NCI-H187 (cell line): ENCODE results near the gene MAB21L3.
A peak's percentile ranks its signal among the peaks of the same experiment; 100 is the strongest.

ENCODE experiments used
- DNase-seq, 2 experiments: peaks; one replicate each; lab custom pipeline; 2025; lab: John Stamatoyannopoulos, UW

Gene MAB21L3

DNA sequence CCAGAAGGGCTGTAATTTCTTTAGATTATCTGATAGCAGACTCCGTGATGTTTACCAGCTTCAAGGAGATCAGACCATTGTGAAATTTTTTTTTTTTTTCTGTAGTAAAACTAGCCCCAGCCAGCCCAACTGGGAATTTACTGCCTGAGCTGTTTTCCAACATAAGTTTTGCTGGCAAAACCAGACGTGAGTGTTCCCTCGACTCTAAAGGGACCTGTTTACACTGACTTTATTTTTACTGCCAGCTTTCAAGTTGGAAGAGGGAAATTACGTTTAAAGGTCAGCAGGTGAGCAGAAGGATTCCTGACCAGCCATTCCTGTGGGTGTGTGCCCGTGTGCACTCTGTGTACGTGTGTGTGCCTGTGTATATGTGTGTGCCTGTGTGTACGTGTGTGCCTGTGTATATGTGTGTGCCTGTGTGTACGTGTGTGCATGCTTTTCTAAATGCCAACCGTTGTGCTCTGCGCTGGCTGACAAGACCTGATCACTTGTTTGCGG, 374 bp downstream of the MAB21L3 start:
- no peak for DNase-seq

DNA sequence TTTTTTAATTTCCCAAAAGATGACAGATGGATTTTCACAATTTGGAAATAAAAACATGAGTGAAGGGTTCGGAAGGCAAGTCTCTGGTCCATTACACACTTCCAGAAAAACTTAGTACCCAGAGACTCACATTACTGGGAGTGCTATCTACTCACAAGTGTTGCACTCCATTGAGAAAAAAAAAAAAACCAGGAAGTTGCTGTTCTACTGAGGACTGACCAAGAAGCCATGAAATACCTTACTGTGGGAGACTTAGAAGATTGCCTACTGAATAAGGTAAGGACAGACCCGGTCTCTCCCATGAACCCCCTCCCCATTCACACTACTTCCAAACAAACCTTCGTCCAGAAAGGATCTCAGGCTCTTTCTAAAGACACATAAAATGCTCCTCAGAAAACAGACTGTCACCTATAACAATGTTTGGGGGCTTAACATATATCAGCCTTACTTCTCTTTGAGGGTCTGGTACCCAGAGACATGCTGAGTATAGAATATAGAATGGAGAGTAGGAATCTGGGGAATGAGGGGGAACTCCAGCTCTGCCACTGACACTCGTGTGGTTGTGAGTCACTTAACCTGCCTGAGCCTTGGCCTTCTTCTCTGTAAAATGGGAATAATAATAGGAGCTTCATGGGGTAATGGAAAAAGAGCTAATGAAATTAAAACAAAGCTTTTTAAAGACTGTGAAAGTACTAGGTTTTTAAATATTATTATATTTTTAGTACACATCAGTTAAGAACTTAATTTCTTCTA, 1.4 kb downstream of the MAB21L3 start:
- DNase-seq, result no peak

- DNase-seq, result no peak
Measured at GRCh38 chr1:116113615-116114014, 2.4 kb downstream of the MAB21L3 start.

- no peak for DNase-seq
Measured at GRCh38 chr1:116115476-116116439, 4.6 kb downstream of the MAB21L3 start.

DNA sequence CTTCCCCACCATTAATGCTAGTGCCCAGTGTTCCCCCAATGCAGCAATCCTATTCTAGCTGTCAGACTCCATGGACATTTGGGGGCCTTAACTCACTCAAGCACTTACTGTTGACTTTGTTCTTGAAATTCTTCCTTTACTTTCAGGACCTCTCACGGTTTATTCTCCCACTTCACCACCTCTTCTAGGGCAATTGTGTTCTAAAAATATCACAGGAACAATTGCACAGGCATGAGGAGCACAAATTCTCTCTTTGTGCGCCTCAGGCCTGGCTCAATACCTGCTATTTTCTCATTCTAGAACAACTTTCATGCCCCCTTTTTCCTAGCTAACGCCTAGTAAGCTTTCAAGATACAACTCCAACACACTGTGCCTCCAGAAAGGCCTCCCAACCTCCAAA, 7.3 kb downstream of the MAB21L3 start:
- no peak for DNase-seq

DNA sequence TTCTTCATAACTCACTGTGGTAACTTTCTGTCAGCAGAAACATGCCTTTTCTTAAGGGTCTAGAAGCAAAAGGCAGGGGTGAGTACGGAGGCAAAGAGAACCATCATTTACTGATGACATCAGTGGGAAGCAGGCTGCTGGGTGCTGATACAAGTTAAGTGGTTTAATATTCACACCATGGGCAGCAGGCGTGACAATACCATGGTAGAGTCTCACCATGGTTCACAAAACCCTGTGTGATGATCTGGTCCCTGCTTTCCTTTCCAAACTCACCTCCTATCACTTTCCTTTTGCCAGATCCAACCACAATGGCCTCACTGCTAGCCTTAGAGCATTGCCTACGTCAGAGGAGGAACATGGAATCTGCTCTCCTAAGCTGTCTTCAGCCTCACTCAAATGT, 8.7 kb downstream of the MAB21L3 start:
- no peak for DNase-seq

DNA sequence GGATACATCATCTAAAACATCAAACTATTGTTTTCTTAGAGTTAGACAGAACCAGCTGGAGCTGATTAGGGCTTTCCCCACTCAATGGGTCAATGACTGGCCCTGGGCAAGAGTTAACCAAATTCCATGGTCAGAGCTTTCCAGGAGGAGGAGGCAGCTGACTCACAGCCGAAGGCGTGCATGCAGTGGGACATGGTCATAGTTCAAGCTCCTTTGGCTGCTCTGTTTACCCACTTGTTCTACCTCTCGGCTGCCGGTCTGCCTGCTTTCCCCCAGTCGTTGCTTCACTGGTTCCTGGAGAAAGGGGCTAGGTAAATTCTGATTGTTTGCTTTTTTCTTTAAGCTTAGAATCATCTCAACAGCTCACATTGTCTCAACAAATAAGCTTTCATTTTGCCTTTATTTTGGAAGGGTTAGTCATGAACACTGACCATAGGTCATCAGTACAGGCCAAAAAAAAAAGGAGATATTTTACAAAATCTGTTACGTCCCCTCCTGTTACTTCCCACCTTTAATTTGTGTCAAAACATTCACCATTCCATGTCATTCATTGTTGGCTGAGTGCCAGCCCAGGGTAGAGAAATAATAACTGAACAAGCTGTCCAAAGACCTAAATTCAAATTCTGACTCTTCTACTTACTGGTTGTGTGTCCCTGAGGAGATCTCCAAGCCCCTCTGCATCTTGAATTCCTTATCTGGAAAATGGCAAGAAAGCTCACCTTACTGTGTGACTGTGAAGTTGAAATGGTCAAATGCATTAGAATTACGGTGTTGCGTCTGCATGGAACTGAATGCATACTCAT, 12.0 kb downstream of the MAB21L3 start:
- no peak for DNase-seq

GRCh38 chr1:116123837-116124533, 12.8 kb downstream of the MAB21L3 start:
- no peak for DNase-seq

GRCh38 chr1:116125758-116126157, 14.6 kb downstream of the MAB21L3 start:
- DNase-seq, result no peak

DNA sequence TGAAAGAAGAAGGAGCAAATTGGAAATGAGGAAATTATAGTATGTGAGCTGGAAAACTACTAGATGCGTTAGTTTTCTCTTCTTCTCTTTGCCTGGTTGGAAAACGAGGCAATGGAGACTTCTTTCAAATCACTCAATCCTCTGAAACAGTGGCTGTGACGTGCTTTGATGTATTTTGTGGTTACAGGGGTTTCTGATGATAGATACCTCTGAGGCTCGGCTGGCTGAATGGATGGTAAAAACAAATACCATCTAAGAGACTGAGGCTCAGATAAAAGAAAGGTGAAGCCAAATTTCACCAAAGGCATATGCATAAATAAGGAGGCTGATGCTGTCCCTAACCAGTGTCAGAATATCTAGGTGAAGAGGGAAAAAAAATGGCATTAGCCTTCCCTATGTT, 15.1 kb downstream of the MAB21L3 start:
- DNase-seq, result no peak

GRCh38 chr1:116127123-116127847, 16.1 kb downstream of the MAB21L3 start:
- DNase-seq, result no peak

- DNase-seq, result no peak
Measured at GRCh38 chr1:116127848-116128540, 16.8 kb downstream of the MAB21L3 start.

- DNase-seq, result no peak
Measured at GRCh38 chr1:116128664-116129063, 17.5 kb downstream of the MAB21L3 start.

DNA sequence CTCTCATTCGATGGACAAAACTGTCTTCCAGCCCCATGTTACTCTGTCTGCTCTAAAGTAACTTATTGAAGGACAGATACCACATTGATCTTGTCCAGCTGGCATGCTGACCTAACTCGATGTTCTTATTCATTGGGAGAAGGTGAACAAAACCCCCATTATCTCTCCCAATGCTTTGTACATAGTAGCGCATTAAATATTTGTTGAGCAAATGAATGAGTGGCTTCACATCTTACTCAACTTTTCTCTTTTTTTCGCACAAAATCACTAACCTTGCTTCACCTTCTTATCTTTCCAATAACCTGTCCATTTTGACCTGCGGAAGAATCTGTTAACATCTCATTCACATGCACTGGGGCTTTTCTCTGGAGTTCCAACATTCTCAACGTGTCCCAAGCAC, 18.3 kb downstream of the MAB21L3 start:
- no peak for DNase-seq

GRCh38 chr1:116130356-116130755, 19.2 kb downstream of the MAB21L3 start:
- DNase-seq, result peak; percentile 42 to 80

DNA sequence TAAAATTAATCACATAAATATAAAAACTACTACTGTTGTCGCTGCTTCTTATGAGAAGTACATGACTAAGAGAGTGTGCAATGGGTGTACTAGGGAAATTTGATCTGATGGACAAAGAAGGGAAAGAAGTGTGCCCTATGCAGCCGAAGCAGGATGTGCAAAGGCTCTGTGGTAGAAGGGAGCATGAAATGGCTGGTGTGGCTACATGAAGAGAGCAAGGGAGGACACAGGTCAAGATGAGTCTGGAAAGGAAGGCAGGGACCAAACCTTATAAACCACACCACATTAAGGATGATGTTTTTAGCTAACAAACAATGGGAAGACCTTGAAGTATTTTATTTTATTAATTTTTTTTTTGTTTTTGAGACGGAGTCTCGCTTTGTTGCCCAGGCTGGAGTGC, 20.0 kb downstream of the MAB21L3 start:
- DNase-seq, result no peak

GRCh38 chr1:116131866-116132605, 20.8 kb downstream of the MAB21L3 start:
- no peak for DNase-seq

GRCh38 chr1:116133696-116134475, 22.7 kb downstream of the MAB21L3 start:
- DNase-seq, result no peak

GRCh38 chr1:116134476-116134773, 23.2 kb downstream of the MAB21L3 start:
- no peak for DNase-seq
